ENCODE data around the gene MAP4K2. TPM values are rescaled to one million over a fixed set of nuclear protein-coding genes. Genes with fewer than 3 reads are reported as not detected.

MAP4K2 gene
- total RNA-seq, 1 experiment from 2014 or later = 24.7 TPM

DNA sequence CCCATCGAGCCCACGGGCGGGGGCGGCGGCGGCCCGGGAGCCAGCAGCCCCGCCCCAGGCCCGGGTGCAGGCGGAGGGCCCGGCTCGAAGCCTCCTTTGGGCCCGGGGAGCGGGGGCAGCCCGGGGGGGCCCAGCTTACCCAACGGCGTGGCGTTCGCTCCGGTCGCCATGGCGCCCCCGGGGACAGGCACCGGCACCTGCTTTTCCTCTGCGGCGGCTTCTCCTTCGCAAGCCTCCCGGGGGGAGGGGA is 24.9 kb downstream of the MAP4K2 start:
- Mint-ChIP-seq H3K36me3 (ENCODE audit: insufficient read depth in 1 of 3, low read depth in 3 of 3) (peaks cover 41 to 48% (median 44%) of the 10 kb centered on the region in 3 experiments), H3K9me3 (no peaks in the 10 kb centered on the region; a peak in 1 of 5 replicates), H3K4me3 (peak overlapping the region; percentile 77 to 87), H3K27me3 (ENCODE audit: low read depth) (no peaks in the 10 kb centered on the region), H3K4me1 (peaks cover 23 to 39% of the 10 kb centered on the region in 2 experiments), H3K27ac (no peak overlapping the region; a peak in 1 of 7 replicates)
- no CpG with 5 or more reads among the region's 28 CpGs for WGBS (ENCODE audit: extremely low coverage, insufficient read length, low lambda C conversion rate)
- peaks cover 3% of the 10 kb centered on the region for H3K79me1 ChIP-seq (ENCODE audit: insufficient read depth, low read depth, low read length, poor library complexity, severe bottlenecking)
- no peak overlapping the region for H2BK120ac ChIP-seq (ENCODE audit: low read depth, low read length, poor library complexity, severe bottlenecking)
- no peak overlapping the region for H2AK5ac ChIP-seq (ENCODE audit: insufficient read length, low read length)
- TF ChIP-seq, protein P1, sequence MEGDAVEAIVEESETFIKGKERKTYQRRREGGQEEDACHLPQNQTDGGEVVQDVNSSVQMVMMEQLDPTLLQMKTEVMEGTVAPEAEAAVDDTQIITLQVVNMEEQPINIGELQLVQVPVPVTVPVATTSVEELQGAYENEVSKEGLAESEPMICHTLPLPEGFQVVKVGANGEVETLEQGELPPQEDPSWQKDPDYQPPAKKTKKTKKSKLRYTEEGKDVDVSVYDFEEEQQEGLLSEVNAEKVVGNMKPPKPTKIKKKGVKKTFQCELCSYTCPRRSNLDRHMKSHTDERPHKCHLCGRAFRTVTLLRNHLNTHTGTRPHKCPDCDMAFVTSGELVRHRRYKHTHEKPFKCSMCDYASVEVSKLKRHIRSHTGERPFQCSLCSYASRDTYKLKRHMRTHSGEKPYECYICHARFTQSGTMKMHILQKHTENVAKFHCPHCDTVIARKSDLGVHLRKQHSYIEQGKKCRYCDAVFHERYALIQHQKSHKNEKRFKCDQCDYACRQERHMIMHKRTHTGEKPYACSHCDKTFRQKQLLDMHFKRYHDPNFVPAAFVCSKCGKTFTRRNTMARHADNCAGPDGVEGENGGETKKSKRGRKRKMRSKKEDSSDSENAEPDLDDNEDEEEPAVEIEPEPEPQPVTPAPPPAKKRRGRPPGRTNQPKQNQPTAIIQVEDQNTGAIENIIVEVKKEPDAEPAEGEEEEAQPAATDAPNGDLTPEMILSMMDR (conservative IDR thresholded peaks at IDR 0.05) = no peak
- H4K91ac ChIP-seq (ENCODE audit: insufficient read length, low read depth, low read length) = no peak overlapping the region
- no peak overlapping the region for H2BK15ac ChIP-seq (ENCODE audit: low read depth, low read length)
- no peak overlapping the region; the same call in 1 of the 2 replicates for H3K4ac ChIP-seq (ENCODE audit: low read depth, low read length)
- H3K27ac ChIP-seq (ENCODE audit: insufficient read length, low read depth, low read length) = peak overlapping the region; percentile 42
- no peak overlapping the region for H2BK20ac ChIP-seq (ENCODE audit: low read depth, low read length, poor library complexity, severe bottlenecking)
- no peak overlapping the region for H3K56ac ChIP-seq (ENCODE audit: insufficient read length, low read depth, low read length)
- H2BK5ac ChIP-seq (ENCODE audit: insufficient read length, low read length) = no peak overlapping the region
- no peaks in the 10 kb centered on the region for H3K9me3 ChIP-seq (ENCODE audit: control insufficient read depth, low read depth, low read length)
- no peak overlapping the region for H4K8ac ChIP-seq (replicated peaks; ENCODE audit: insufficient read length, low read depth, low read length)
- DNase-seq = no peak
- H3K9ac ChIP-seq (ENCODE audit: extremely low read depth, insufficient read length, low read length) = peak overlapping the region; percentile 87
- H3K79me2 ChIP-seq (ENCODE audit: insufficient read depth, low read length) = peaks cover 26% of the 10 kb centered on the region
- no peak overlapping the region for H2BK12ac ChIP-seq (ENCODE audit: insufficient read length, low read depth, low read length)
- no peaks in the 10 kb centered on the region for H3K27me3 ChIP-seq (ENCODE audit: insufficient read depth, low read length)
- peak overlapping the region; percentile 2 for H3K4me2 ChIP-seq (ENCODE audit: insufficient read depth, insufficient read length, low read length)
- H3T11ph ChIP-seq (ENCODE audit: low read length) = no peak overlapping the region
- H4K5ac ChIP-seq (ENCODE audit: insufficient read length, low read depth, low read length) = no peak overlapping the region
- peak overlapping the region; percentile 92 for H3K18ac ChIP-seq (ENCODE audit: insufficient read length, low read depth, low read length)
- H4K20me1 ChIP-seq (ENCODE audit: control insufficient read depth, insufficient read depth, insufficient read length) = no peaks in the 10 kb centered on the region
- no peaks in the 10 kb centered on the region for H3K4me1 ChIP-seq (ENCODE audit: insufficient read depth, low read length)
- no peaks in the 10 kb centered on the region for H3K23me2 ChIP-seq (ENCODE audit: insufficient read length, low read depth, low read length, poor library complexity, severe bottlenecking)
- H3K23ac ChIP-seq (ENCODE audit: insufficient read length, low read depth, low read length) = no peak overlapping the region
- H3K14ac ChIP-seq (ENCODE audit: insufficient read depth, low read length) = peak overlapping the region; percentile 96
- no peak overlapping the region for H2AFZ ChIP-seq (ENCODE audit: low read length)

Measured in H9 (cell line).